GM12878 (cell line): ENCODE data around the gene RPS6KA2. TPM values are rescaled to one million over a fixed set of nuclear protein-coding genes. Genes with fewer than 3 reads are reported as not detected.
A peak's percentile ranks its signal among the peaks of the same experiment; 100 is the strongest.

ENCODE experiments used
- ATAC-seq: fragments of 200-7000 bp; cut with Tn5 transposase; 3 replicates; pipeline ENCODE4 v1.9.1; 2020; ENCODE audit warnings: mild to moderate bottlenecking, moderate library complexity
- BruUV-seq: library from RNA; stranded (reverse); fragments of 400-500 nt; replicated peaks from 2 replicates; lab custom pipeline; 2021; lab: Mats Ljungman, UMichigan
- CTCF ChIA-PET: fragments of 300-600 bp; sonication (Branson Sonifier 250); formaldehyde crosslinking; extraction: SDS; loops from one replicate; lab custom pipeline; 2021; ENCODE audit warnings: inconsistent platforms; lab: Yijun Ruan, JAX
- POLR2A ChIA-PET: fragments of 350-600 bp; formaldehyde crosslinking; extraction: SDS; loops from one replicate; lab custom pipeline; 2021; ENCODE audit warnings: inconsistent platforms; lab: Charles Lee
- RAD21 ChIA-PET: fragments of 300-600 bp; sonication (Branson Sonifier 250); formaldehyde crosslinking; loops from one replicate; lab custom pipeline; 2023; ENCODE audit warnings: antibody characterized with exemption; ENCODE audit not compliant: unreplicated experiment; lab: Charles Lee
- SMC1A ChIA-PET: fragments of 300-600 bp; sonication (Branson Sonifier 250); formaldehyde crosslinking; loops from one replicate; lab custom pipeline; 2023; ENCODE audit not compliant: unreplicated experiment, uncharacterized antibody; lab: Charles Lee
- DNase-seq: peaks from one replicate; pipeline ENCODE4 v3.0.0-alpha.2; 2011; ENCODE audit warnings: low read depth, low spot score
- FAIRE-seq: peaks from 3 replicates; lab custom pipeline; 2011; peaks lifted over from hg19 to GRCh38; lab: Jason Lieb, UNC
- H2AFZ ChIP-seq: 2 replicates; pipeline ENCODE4 v1.6.0; 2011; ENCODE audit warnings: low read depth, low read length, control low read depth; ENCODE audit not compliant: control insufficient read depth
- H3K27ac ChIP-seq: 2 replicates; pipeline ENCODE4 v1.5.1; 2011; ENCODE audit warnings: control low read depth; ENCODE audit not compliant: control insufficient read depth, insufficient read depth
- H3K27me3 ChIP-seq, 2 experiments: replicated peaks in 1 of 2; 2 replicates each; pipeline versions ENCODE4 v1.6.0 to v1.6.1; 2011; ENCODE audit warnings: low read length in 1 of 2; ENCODE audit not compliant: control insufficient read depth in 2 of 2, insufficient read depth in 2 of 2
- H3K36me3 ChIP-seq, 2 experiments: 2 replicates each; pipeline ENCODE4 v1.5.1; 2011; ENCODE audit warnings: low read length in 1 of 2; ENCODE audit not compliant: control insufficient read depth in 2 of 2, insufficient read depth in 2 of 2
- H3K4me1 ChIP-seq: 2 replicates; pipeline ENCODE4 v1.6.1; 2011; ENCODE audit warnings: mild to moderate bottlenecking, low read length, moderate library complexity, mixed read lengths; ENCODE audit not compliant: control insufficient read depth, insufficient read depth
- H3K4me2 ChIP-seq: 2 replicates; pipeline ENCODE4 v1.6.0; 2011; ENCODE audit warnings: control low read depth; ENCODE audit not compliant: control insufficient read depth, insufficient read depth
- H3K4me3 ChIP-seq: fragments of 200-600 bp; sonication (generic); 2 replicates; pipeline ENCODE4 v1.5.1; 2016
- H3K79me2 ChIP-seq: 2 replicates; pipeline ENCODE4 v1.6.0; 2011; ENCODE audit warnings: low read length; ENCODE audit not compliant: control insufficient read depth, insufficient read depth
- H3K9ac ChIP-seq: 2 replicates; pipeline ENCODE4 v1.8.0; 2011; ENCODE audit warnings: low read length, control low read depth, mixed read lengths; ENCODE audit not compliant: control insufficient read depth, insufficient read depth
- H3K9me3 ChIP-seq: replicated peaks from 3 replicates; pipeline ENCODE4 v1.5.1; 2011; ENCODE audit warnings: mild to moderate bottlenecking, low read length; ENCODE audit not compliant: control insufficient read depth, insufficient read depth
- H4K20me1 ChIP-seq: 2 replicates; pipeline ENCODE4 v1.6.0; 2011; ENCODE audit not compliant: control insufficient read depth, insufficient read depth
- DPF2 ChIP-seq: fragments of 450-650 bp; IDR thresholded peaks from 2 replicates; pipeline ENCODE4 v1.6.1; 2017; ENCODE audit warnings: mild to moderate bottlenecking
- HDAC6 ChIP-seq: fragments of 200-600 bp; sonication (generic); IDR thresholded peaks from one replicate; pipeline ENCODE4 v1.8.0; 2017; ENCODE audit warnings: antibody characterized with exemption; ENCODE audit not compliant: unreplicated experiment
- NKRF ChIP-seq: fragments of 450-650 bp; conservative IDR thresholded peaks from 2 replicates; pipeline ENCODE4 v1.6.1; 2017; ENCODE audit warnings: mild to moderate bottlenecking, moderate library complexity
- PAX8 ChIP-seq: fragments of 450-650 bp; IDR thresholded peaks from 2 replicates; pipeline ENCODE4 v1.6.1; 2017; ENCODE audit warnings: mild to moderate bottlenecking, moderate library complexity
- SP1 ChIP-seq: IDR thresholded peaks from one replicate; pipeline ENCODE4 v1.6.1; 2011; ENCODE audit warnings: low read depth, low read length
- SPI1 ChIP-seq: IDR thresholded peaks from 2 replicates; pipeline ENCODE4 v1.6.1; 2011; ENCODE audit warnings: low read depth, mild to moderate bottlenecking, low read length, moderate library complexity, borderline replicate concordance; ENCODE audit not compliant: insufficient read depth
- SREBF1 ChIP-seq: IDR thresholded peaks from 2 replicates; pipeline ENCODE4 v1.6.1; 2012; ENCODE audit warnings: mild to moderate bottlenecking, low read length
- SUPT20H ChIP-seq: IDR thresholded peaks from 2 replicates; pipeline ENCODE4 v1.6.1; 2011; ENCODE audit warnings: low read depth, mild to moderate bottlenecking, low read length, moderate library complexity, borderline replicate concordance; ENCODE audit not compliant: control insufficient read depth
- TARDBP ChIP-seq: IDR thresholded peaks from 2 replicates; pipeline ENCODE4 v1.6.1; 2016; ENCODE audit warnings: borderline replicate concordance
- TCF3 ChIP-seq: IDR thresholded peaks from 2 replicates; pipeline ENCODE4 v1.6.1; 2012; ENCODE audit warnings: low read depth, mild to moderate bottlenecking, low read length, borderline replicate concordance; ENCODE audit not compliant: insufficient read depth
- YY1 ChIP-seq: IDR thresholded peaks from 2 replicates; pipeline ENCODE4 v1.6.1; 2011; ENCODE audit warnings: low read depth, mild to moderate bottlenecking, low read length
- ZZZ3 ChIP-seq: IDR thresholded peaks from 2 replicates; pipeline ENCODE4 v1.6.1; 2011; ENCODE audit warnings: low read depth; ENCODE audit not compliant: control insufficient read depth, insufficient read length
- WGBS: methylation state at CpG from one replicate; pipeline ENCODE4 v1.1.6; 2016; ENCODE audit warnings: low lambda C conversion rate; ENCODE audit not compliant: insufficient replicate concordance, insufficient coverage; ENCODE audit errors: missing lambda C conversion rate; 5-methylcytosine and 5-hydroxymethylcytosine counted together
- in situ Hi-C: fragments of 300-500 bp; cut with MboI; formaldehyde crosslinking; loops from 9 replicates; pipeline ENCODE4 v1.14.3; 2018; ENCODE audit warnings: mixed read lengths
- intact Hi-C: fragments of 100-400 bp; cut with micrococcal nuclease; formaldehyde crosslinking; loops from one replicate; pipeline ENCODE4 v1.14.2; 2022; ENCODE audit not compliant: unreplicated experiment
- polyA plus RNA-seq, 11 experiments: library from polyadenylated mRNA; depleted of rRNA in 4 of 11; unstranded in 6 of 11; stranded (reverse) in 5 of 11; fragments of >200 nt; fragmentation: Nextera tagmentation in 4 of 11; fragmentation: Illumina TruSeq in 1 of 11; extraction: Ambion mirVana in 4 of 11; extraction: Trizol in 1 of 11; gene quantifications; 1 replicate in 1 of 11; 2 replicates in 10 of 11; pipeline versions ENCODE4 v1.2.1 to v1.2.3, GENCODE V29; 2011 to 2016; ENCODE audit warnings: inconsistent platforms in 2 of 11, missing spikeins in 2 of 11, low read depth in 1 of 11
- total RNA-seq, 4 experiments: library from RNA; depleted of rRNA in 3 of 4; stranded (reverse); fragments of >200 nt in 3 of 4; fragmentation: Illumina TruSeq in 1 of 4; extraction: Trizol in 1 of 4; gene quantifications; 2 replicates each; pipeline versions ENCODE4 v1.2.1 to v1.2.3, GENCODE V29; 2013 to 2021

The RPS6KA2 gene
- total and polyA plus RNA-seq, 10 of the 15 experiments (the other 5 are each of a cell fraction or from before 2014, with no cell fraction given) = 0.02 to 1.0 (median 0.22) TPM; not detected in 1

DNA sequence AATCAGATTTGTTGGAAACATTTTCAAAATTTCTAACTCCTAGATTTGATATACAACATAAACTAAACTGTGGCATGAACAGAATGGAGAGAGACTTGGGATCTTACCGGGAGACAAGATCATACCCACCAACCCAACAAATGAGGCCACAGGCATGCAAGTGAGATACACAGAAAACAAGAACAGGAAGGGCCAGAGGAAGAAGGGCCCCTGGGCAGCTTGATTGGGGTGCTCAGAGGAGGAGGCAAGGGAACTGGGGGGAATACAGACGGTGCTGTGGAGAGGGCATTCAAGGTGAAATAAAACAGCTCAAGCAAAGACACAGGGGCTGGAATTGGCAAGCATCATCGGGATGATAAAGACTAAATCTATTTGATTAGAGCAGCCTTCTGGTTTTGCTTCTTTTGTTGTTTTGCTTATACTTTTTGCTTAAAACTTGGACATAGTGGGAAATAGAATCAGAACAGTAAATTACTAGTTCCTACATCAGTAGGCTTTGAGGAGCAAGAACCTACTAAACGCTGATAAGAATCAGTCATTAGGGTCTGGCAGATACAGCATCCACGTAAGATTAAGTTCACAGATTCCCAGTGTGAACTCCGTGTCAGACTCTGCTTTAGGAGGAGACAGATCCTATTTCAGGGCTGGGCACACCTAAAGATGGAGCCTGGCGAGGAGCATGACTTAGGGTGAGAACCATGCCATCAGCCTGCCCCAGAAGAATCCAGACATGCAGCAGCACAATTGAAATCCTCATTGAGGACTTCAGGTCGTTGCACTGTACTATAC, 37.1 kb downstream of the RPS6KA2 start:
- Histone ChIP-seq H2AFZ (peak overlapping the region; percentile 12; the same call in 1 of the 2 replicates), H3K27ac (peak overlapping the region; percentile 73), H3K9ac (0 out of 2 replicates have a peak overlapping the region, but pooled peaks have one; percentile 4), H3K27me3 (no peaks in the 10 kb centered on the region)
- in situ Hi-C loops = no loop called here
- intact Hi-C loops = loop anchor here (2.0 kb wide), 1 partner anchor 37 kb away; the partner anchor contains the start of gene RPS6KA2
- WGBS = 59% methylated on average over 8 of the region's 8 CpGs
- no peak for DNase-seq
- TF ChIP-seq SP1 (no peak), ZZZ3 (no peak), DPF2 (no peak), HDAC6 (no peak), TARDBP (no peak), SUPT20H (no peak), YY1 (no peak), TCF3 (no peak), NKRF (no peak), PAX8 (no peak), SPI1 (no peak), SREBF1 (no peak)
- TF ChIP-seq, all 136 proteins: peak for 0
- no peaks in the 10 kb centered on the region for H3K79me2 ChIP-seq
- H3K9me3 ChIP-seq = no peaks in the 10 kb centered on the region
- peaks cover 32% of the 10 kb centered on the region for H3K4me1 ChIP-seq
- no TSS peak for BruUV-seq
- ChIA-PET RAD21 (no interaction called here), SMC1A (interaction anchor here (1.2 kb wide), 2 partner anchors 32 to 554 kb away, joined by 3 read pairs; no protein-coding TSS in a partner anchor), CTCF (interaction anchor here (1.0 to 1.5 kb wide), 2 partner anchors 15 to 101 kb away, joined by 3 to 10 read pairs; no protein-coding TSS in a partner anchor), POLR2A (no interaction called here)
- FAIRE-seq (no peak), ATAC-seq (no peak)
- no peaks in the 10 kb centered on the region for H3K36me3 ChIP-seq
- H3K4me3 ChIP-seq = peak overlapping the region; percentile 57; the same call in 1 of the 2 replicates
- H3K4me2 ChIP-seq = peak overlapping the region; percentile 84
- no peaks in the 10 kb centered on the region for H4K20me1 ChIP-seq
